ENCODE measurements around the gene KIR3DL2.

DNA sequence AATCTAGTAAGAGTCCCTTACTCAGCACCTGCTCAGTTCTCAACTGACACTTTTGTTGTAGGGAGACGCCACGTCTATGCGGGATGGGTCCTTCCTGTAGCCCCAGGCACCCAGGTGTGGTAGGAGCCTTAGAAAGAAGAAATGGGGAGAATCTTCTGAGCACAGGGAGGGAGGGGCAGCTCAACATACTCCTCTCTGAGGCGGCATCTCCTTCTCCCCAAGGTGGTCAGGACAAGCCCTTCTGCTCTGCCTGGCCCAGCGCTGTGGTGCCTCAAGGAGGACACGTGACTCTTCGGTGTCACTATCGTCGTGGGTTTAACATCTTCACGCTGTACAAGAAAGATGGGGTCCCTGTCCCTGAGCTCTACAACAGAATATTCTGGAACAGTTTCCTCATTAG is 45.7 kb upstream of the KIR3DL2 start:
- TF ChIP-seq, protein P1, sequence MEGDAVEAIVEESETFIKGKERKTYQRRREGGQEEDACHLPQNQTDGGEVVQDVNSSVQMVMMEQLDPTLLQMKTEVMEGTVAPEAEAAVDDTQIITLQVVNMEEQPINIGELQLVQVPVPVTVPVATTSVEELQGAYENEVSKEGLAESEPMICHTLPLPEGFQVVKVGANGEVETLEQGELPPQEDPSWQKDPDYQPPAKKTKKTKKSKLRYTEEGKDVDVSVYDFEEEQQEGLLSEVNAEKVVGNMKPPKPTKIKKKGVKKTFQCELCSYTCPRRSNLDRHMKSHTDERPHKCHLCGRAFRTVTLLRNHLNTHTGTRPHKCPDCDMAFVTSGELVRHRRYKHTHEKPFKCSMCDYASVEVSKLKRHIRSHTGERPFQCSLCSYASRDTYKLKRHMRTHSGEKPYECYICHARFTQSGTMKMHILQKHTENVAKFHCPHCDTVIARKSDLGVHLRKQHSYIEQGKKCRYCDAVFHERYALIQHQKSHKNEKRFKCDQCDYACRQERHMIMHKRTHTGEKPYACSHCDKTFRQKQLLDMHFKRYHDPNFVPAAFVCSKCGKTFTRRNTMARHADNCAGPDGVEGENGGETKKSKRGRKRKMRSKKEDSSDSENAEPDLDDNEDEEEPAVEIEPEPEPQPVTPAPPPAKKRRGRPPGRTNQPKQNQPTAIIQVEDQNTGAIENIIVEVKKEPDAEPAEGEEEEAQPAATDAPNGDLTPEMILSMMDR (IDR thresholded peaks at IDR 0.05 in 8 of 11, conservative IDR thresholded peaks at IDR 0.05 in 3 of 11) = no peak
- TF ChIP-seq POLR2A (IDR thresholded peaks at IDR 0.05) (no peak), POLR2AphosphoS5 (IDR thresholded peaks at IDR 0.05) (no peak)
